Measurements from ENCODE around the gene CALD1. TPM values are rescaled to one million over a fixed set of nuclear protein-coding genes. Genes with fewer than 3 reads are reported as not detected.

CALD1 gene
- total RNA-seq, 2 donors from 2014 or later, result 1,459 to 1,514 TPM

DNA sequence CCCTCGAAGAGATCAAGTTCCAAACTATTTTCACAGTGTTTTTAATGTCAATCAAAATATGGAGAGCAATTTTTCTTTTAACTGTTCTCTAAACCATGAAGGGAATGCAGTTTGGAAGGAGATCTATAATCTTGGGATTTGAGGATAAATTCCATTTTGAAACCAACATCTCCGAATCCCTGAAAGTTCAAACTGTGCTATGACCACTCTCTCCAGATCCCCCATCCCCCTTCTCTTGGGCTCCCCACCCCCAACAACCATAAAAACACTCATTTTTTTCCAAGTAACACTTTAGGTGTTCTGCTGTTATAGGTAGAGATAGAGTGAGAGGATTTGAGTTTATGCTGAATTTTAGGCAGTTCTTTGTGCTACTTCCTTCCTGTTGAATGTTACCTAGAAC is 1.7 kb downstream of the CALD1 start:
- no peak for DNase-seq (ENCODE audit: low spot score)
- intact Hi-C loops (cut with DNase I), result loop anchor here in 1 of 2 donors (5.0 to 10.0 kb wide), 3 partner anchors 51 to 154 kb away; no protein-coding TSS in a partner anchor

DNA sequence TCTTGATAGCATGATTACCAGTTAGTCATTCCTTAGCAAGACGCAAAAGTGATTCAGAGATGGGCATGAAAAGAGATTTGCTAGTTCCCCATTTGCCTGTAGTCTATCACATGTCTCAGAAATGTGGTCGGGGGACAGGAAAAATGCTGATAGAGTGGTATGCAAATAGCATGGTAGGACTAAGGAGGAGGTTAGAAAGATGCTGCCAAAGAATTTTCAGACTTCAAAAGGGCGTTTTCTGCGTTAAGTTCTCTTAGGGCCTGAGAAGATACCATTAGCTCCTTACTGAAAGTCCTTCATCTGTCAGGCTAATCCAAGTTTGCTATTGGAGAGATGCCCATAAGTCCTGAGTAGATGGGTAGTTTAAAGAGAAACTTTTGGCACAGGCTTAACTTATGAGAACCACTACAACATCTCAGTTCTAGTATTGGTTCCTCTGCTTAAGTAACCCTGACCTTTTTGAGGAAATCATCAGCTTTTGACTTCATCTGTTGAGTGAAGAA is 2.7 kb downstream of the CALD1 start:
- intact Hi-C loops (cut with DNase I), result loop anchor here in 1 of 2 donors (5.0 to 10.0 kb wide), 3 partner anchors 50 to 153 kb away; no protein-coding TSS in a partner anchor
- DNase-seq (ENCODE audit: low spot score), result no peak

DNA sequence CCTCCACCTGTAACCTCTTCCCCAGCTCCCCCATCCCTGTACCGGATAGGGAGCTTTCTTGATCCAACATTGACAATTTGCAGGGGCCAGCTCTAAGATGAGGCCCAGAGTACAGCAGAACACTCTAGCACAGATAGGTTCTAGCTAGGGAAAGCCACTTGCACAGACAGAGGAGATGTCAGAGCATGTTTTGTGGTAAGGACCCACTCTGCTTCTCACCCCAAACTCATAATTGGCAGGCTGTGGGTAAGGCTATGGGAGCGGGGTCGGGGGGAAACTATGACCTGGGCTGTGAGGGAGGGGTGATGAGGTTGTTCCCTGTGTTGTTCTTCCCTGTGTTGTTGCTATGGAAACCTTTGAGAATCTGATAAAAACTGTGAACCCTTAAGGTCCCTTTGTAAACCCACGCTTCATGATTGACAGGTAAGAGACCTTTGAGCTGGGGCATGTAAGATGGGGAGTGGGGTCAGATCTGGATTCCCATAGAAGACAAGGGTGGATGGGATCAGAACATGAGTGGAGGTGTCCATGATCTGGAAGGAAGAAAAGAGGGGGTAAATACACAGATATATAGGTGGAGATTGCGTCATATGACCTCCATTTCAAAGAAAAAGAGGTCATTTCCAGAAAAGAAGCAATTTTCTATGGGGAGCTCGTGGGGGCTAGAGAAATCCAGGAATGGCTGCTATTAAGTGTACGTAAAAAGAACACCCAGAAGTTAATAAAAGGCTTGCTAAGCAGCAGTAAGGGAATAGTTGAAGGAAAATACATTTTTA is 4.0 kb downstream of the CALD1 start:
- intact Hi-C loops (cut with DNase I), result loop anchor here in 1 of 2 donors (5.0 to 10.0 kb wide), 3 partner anchors 49 to 151 kb away; no protein-coding TSS in a partner anchor
- no peak for DNase-seq (ENCODE audit: low spot score)

DNA sequence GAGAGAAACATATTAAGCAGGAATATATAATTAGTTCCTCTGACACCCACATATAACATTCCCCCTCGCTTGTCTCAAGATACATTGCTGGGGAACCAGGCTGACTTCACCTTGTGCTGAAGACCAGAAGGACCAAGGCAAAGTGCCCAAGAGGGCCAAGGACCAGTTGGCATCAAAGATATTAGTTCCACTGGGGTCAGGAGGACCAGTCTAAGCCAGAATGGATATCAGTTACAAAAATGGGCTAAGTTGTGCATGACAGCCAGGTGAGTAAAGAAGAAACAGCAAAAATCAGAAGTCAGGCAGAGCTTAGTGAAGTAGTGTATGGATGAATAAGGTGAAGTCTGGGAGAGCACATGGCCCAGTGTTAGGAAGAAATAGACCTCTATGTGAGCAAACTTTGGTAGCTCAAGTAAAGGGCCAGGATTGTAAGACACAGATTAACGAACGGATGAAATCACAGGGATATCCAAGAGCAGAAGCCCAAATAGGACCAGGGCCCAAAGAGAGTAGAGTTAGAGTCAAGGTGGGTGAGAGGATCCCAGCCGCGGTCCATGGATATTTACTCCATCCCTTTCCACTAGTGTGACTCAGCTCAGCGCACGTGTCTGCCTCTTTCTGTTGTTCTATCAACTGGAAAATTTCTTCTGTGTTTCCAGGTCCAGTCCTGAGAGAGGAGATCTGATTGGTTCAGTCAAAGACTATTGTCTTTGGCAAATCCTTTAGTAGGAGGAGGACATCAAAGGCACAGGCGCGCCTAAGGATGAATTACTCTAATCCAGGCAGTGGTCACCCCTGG is 5.0 kb downstream of the CALD1 start:
- DNase-seq (ENCODE audit: low spot score), result no peak

GRCh38 chr7:134785842-134786241 is 6.4 kb downstream of the CALD1 start:
- intact Hi-C loops (cut with DNase I), result loop anchor here (5.0 to 10.0 kb wide), 2 partner anchors 46 to 149 kb away; no protein-coding TSS in a partner anchor
- DNase-seq (ENCODE audit: low spot score), result no peak

More for the DNA sequence above, 5.0 kb downstream of the CALD1 start:
- intact Hi-C loops (cut with DNase I), result loop anchor here (5.0 to 10.0 kb wide), 3 partner anchors 48 to 150 kb away; no protein-coding TSS in a partner anchor

DNA sequence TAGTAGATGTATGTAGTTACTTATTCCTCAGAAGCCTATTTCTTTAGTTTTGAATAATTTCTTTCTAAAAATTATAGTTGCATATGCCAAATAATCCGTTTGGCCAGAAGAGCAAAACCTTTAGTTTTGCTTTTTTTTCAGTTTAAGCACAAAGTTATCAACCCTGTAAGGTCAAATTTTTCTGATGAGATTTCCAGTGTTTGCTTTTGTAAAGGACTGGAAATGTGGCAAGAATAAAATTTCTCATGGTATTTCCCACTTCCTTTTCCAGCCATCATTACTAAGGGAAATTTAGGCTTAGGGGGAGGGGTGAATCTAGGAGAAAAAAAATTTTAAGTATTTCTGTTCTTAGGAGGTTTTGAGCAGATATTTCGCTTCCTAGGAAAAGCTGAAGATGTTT is 7.6 kb downstream of the CALD1 start:
- no peak for DNase-seq (ENCODE audit: low spot score)
- intact Hi-C loops (cut with DNase I), result loop anchor here (5.0 to 10.0 kb wide), 2 partner anchors 45 to 148 kb away; no protein-coding TSS in a partner anchor

- no peak for DNase-seq (ENCODE audit: low spot score)
- intact Hi-C loops (cut with DNase I), result loop anchor here (5.0 to 10.0 kb wide), 2 partner anchors 45 to 147 kb away; no protein-coding TSS in a partner anchor
Observed at GRCh38 chr7:134787720-134788119, 8.3 kb downstream of the CALD1 start.

DNA sequence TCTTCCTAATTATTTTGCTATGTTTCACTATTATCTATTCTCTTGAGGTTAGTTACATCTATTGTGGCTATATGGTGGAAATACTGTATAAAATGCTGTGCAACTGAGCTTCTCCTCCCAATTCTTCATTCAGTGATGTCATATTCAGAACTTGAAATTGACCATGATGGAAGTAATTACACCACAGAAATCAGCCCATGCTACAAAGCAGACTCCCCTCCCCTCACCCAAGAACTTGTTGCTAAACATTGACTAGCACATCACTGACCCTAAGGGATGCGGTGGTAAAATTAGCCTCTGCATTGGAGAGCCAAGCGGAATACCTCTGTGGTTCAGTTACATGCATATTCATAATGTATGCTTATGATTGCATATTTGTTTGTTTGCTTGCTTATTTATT is 8.8 kb downstream of the CALD1 start:
- DNase-seq (ENCODE audit: low spot score), result no peak
- intact Hi-C loops (cut with DNase I), result loop anchor here (5.0 to 10.0 kb wide), 2 partner anchors 44 to 147 kb away; no protein-coding TSS in a partner anchor

GRCh38 chr7:134789967-134790685 is 10.7 kb downstream of the CALD1 start:
- intact Hi-C loops (cut with DNase I), result loop anchor here (5.0 to 10.0 kb wide), 2 partner anchors 42 to 145 kb away; no protein-coding TSS in a partner anchor
- DNase-seq (ENCODE audit: low spot score), result no peak

DNA sequence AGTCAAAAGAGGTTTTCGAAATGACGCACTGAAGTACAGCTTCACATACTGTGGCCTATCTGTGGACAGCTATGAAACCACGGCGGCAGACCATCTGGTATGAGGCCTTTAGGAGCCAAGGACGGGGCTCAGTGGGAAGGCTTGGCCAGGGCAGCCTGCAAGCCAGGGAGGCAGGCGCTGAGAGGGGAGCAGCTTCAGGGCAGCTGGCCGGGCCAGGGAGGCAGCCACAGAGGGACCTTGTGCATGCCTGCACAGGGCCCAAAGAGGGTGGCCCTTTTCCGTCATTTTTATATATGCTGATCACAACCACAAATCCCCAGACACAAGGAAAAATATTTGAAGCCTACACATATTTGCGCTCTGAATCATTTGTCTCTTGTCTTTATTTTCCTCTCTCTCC is 13.5 kb downstream of the CALD1 start:
- peak; percentile 91 for DNase-seq (ENCODE audit: low spot score)
- intact Hi-C loops (cut with DNase I), result no loop called here

- intact Hi-C loops (cut with DNase I), result no loop called here
Observed at GRCh38 chr7:134795231-134795630, 15.8 kb downstream of the CALD1 start.

GRCh38 chr7:134798155-134798554 is 18.7 kb downstream of the CALD1 start:
- intact Hi-C loops (cut with DNase I), result no loop called here
- no peak for DNase-seq (ENCODE audit: low spot score)

More at GRCh38 chr7:134795231-134795630, 15.8 kb downstream of the CALD1 start:
- no peak for DNase-seq (ENCODE audit: low spot score)

DNA sequence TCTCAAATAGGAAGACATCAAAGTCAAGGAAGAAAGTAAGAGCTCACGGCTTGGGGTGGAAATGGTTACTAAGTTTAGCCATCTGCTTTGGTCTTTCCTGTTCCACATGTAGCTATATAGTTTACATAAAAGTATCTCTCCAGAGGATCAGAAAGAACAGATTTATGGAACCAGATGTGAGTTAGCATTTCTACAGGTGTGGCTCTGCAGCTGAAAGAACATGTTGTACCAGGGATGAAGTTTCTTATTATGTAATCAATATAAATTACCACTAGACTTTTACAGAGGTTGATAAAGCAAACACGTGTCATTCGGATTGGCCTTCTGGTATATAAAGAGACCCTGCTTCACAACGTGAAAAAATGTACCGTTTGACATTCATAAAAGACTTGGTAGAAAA is 19.9 kb downstream of the CALD1 start:
- intact Hi-C loops (cut with DNase I), result no loop called here
- no peak for DNase-seq (ENCODE audit: low spot score)

DNA sequence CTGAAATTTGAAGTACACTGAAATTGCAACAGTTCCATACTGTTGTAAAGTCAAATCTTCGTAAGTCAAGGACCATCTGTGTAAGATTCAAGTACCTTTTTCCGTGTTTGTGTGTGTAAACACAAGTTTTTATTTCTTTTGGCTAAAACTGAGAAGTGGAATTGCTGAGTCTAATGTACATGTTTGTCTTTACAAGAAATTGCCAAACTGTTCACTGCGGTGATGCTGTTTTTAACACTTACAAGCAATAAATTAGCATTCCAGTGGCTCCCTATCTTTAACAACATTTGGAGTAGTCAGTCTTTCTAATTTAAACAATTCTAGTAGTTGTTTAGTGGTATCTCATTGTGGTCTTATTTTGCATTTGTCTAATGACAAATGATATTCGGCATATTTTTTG is 23.3 kb downstream of the CALD1 start:
- DNase-seq (ENCODE audit: low spot score), result no peak
- intact Hi-C loops (cut with DNase I), result no loop called here

DNA sequence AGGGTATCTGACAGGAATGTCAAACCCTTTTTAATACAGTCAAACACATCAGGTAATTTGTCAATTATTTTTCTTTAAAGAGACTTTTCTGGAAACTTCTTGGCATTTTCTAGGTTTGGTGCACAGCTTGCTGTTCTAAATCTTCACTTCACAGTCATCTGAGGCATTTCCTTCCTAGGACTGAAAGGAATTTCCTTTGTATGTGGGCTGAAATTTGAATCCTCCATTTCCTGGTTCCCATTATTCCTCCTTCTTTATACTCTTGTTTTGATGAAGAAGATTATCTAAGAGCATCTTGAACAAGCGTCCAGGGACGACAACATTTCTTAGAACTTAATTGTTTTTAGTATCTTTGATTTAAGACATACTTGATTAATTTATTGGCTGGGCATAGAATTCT is 24.9 kb downstream of the CALD1 start:
- intact Hi-C loops (cut with DNase I), result no loop called here
- no peak for DNase-seq (ENCODE audit: low spot score)

DNA sequence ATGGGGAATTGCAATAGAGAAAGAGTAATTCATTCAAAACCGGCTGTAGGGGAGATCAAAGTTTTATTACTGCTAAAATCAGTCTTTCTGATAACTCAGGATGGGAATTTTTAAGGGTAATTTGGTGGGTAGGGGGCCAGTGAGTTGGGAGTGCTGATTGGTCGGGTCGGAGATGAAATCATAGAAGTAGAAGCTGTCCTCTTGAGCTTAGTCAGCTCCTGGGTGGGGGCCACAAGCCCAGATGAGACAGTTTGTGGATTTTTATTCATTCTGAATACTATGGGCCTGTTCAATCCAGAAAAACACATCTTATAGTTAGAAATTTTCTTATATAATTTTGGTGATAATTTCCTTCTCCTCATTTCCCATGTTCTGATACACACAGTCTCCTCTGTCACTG is 25.4 kb downstream of the CALD1 start:
- no peak for DNase-seq (ENCODE audit: low spot score)
- intact Hi-C loops (cut with DNase I), result no loop called here

GRCh38 chr7:134806197-134806596 is 26.8 kb downstream of the CALD1 start:
- intact Hi-C loops (cut with DNase I), result no loop called here

DNA sequence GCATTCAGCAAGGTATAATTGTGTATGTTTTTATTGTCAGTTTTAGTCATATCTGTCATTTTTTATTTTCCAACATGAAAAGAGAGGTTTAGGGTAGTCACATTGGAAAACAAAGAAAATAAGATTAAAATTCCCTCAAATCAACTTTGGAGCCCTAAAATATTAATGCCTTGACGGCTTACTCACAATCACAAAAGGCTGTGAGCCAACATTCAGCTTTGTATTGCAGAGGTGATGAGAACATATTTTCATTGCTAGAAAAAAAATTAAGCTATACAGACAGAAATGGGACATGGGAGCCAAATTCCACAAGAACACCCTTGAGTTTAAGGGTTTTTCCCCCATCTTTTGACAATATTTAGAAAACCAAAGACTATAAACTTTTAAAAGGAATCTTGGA is 30.2 kb downstream of the CALD1 start:
- DNase-seq (ENCODE audit: low spot score), result no peak
- intact Hi-C loops (cut with DNase I), result no loop called here

More at GRCh38 chr7:134806197-134806596, 26.8 kb downstream of the CALD1 start:
- no peak for DNase-seq (ENCODE audit: low spot score)

GRCh38 chr7:134811765-134812164 is 32.3 kb downstream of the CALD1 start:
- intact Hi-C loops (cut with DNase I), result no loop called here
- no peak for DNase-seq (ENCODE audit: low spot score)

Data from posterior vena cava (tissue), 2 donors.